Thoracic aorta (tissue), 2 donors: ENCODE data around the gene CHPF. TPM values are rescaled to one million over a fixed set of nuclear protein-coding genes. Genes with fewer than 3 reads are reported as not detected.

Source experiments
- ATAC-seq: fragments of 150-250 bp; one replicate; pipeline ENCODE4 v1.8.0; 2017; ENCODE audit warnings: low read depth; ENCODE audit not compliant: insufficient number of reproducible peaks, low FRiP score
- DNase-seq: peaks from one replicate; pipeline ENCODE4 v3.0.0-alpha.2; 2020; ENCODE audit warnings: low spot score
- H3K27ac ChIP-seq, 2 donors: fragments of 200-600 bp; sonication (generic); 1 replicate in 1 of 2; 2 replicates in 1 of 2; pipeline ENCODE4 v1.5.1; 2016; ENCODE audit warnings: mild to moderate bottlenecking in 2 of 2, moderate library complexity in 2 of 2
- H3K27me3 ChIP-seq: fragments of 200-600 bp; sonication (generic); replicated peaks from 2 replicates; pipeline ENCODE4 v1.6.0; 2016; ENCODE audit warnings: mild to moderate bottlenecking; ENCODE audit not compliant: insufficient read depth
- H3K36me3 ChIP-seq: fragments of 200-600 bp; sonication (generic); one replicate; pipeline ENCODE4 v1.5.1; 2016
- H3K4me1 ChIP-seq, 2 donors: fragments of 200-600 bp; sonication (generic); 1 replicate in 1 of 2; 2 replicates in 1 of 2; pipeline versions ENCODE4 v1.5.1 to v1.6.0; 2016; ENCODE audit warnings: low read depth in 2 of 2, mild to moderate bottlenecking in 1 of 2; ENCODE audit not compliant: control insufficient read depth in 1 of 2
- H3K4me3 ChIP-seq: fragments of 200-600 bp; sonication (generic); 2 replicates; pipeline ENCODE4 v1.5.1; 2016; ENCODE audit warnings: mild to moderate bottlenecking
- H3K9me3 ChIP-seq: fragments of 200-600 bp; sonication (generic); 2 replicates; pipeline ENCODE4 v1.5.1; 2016
- total RNA-seq, 2 donors: library from RNA; depleted of rRNA; stranded (reverse); fragments of >200 nt; gene quantifications; one replicate each; pipeline versions ENCODE4 v1.1.0 to v1.2.3, GENCODE V29; 2016
- TF ChIP-seq, protein P1 (sequence below): fragments of 200-600 bp; sonication (generic); IDR thresholded peaks from one replicate; pipeline ENCODE4 v1.5.1; 2019; ENCODE audit warnings: antibody characterized with exemption

CHPF gene
- total RNA-seq, 2 donors from 2014 or later = 184 to 269 TPM

DNA sequence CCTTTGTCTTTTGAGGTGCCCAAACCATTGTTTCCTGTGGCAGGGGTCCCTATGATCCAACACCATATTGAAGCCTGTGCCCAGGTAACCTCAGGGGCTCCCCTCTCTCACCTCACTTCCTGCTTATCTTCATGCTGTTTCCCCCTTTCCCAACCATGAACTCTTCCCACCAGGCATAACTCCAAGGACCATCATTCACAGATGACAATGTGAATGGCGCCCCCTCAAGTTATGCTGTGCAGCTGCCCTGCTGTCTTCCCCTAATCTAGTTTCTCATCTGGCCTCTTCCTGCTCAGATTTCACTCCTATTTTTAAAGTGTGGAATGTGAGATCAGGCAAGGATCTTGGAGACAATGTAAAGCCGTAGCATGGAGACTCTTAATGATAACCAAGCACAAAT lies 43.5 kb downstream of the CHPF start:
- DNase-seq (no peak), ATAC-seq (no peak)
- no peak overlapping the region for H3K27ac ChIP-seq
- H3K36me3 ChIP-seq = peaks cover 24% of the 10 kb centered on the region
- peaks cover 21 to 41% of the 10 kb centered on the region in 2 donors for H3K4me1 ChIP-seq
- no peaks in the 10 kb centered on the region for H3K27me3 ChIP-seq
- H3K9me3 ChIP-seq = no peaks in the 10 kb centered on the region
- TF ChIP-seq, protein P1, sequence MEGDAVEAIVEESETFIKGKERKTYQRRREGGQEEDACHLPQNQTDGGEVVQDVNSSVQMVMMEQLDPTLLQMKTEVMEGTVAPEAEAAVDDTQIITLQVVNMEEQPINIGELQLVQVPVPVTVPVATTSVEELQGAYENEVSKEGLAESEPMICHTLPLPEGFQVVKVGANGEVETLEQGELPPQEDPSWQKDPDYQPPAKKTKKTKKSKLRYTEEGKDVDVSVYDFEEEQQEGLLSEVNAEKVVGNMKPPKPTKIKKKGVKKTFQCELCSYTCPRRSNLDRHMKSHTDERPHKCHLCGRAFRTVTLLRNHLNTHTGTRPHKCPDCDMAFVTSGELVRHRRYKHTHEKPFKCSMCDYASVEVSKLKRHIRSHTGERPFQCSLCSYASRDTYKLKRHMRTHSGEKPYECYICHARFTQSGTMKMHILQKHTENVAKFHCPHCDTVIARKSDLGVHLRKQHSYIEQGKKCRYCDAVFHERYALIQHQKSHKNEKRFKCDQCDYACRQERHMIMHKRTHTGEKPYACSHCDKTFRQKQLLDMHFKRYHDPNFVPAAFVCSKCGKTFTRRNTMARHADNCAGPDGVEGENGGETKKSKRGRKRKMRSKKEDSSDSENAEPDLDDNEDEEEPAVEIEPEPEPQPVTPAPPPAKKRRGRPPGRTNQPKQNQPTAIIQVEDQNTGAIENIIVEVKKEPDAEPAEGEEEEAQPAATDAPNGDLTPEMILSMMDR = no peak
- no peak overlapping the region for H3K4me3 ChIP-seq

DNA sequence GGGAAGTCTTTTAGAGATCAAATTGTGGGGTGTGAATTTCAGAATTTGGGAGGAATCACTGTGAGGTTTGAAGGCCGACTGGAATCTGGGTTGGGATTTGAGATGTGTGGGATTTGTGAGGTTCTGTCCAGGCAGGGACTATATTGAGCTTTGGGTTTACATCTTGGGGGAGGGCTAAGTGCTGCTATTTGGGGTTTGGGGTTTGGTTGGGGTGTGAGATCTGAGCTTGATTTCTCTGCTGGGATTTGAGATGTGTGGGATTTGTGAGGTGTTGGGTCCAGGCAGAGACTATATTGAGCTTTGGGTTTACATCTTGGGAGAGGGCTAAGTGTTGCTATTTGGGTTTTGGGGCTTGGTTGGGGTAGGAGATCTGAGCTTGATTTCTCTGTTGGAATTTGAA lies 44.1 kb downstream of the CHPF start:
- ATAC-seq (no peak), DNase-seq (no peak)
- H3K27ac ChIP-seq = no peak overlapping the region
- H3K4me1 ChIP-seq = peaks cover 21 to 46% of the 10 kb centered on the region in 2 donors
- peaks cover 18% of the 10 kb centered on the region for H3K36me3 ChIP-seq
- TF ChIP-seq, protein P1 = no peak
- peak overlapping the region; percentile 84 for H3K4me3 ChIP-seq
- H3K9me3 ChIP-seq = no peaks in the 10 kb centered on the region
- no peaks in the 10 kb centered on the region for H3K27me3 ChIP-seq

- Histone ChIP-seq H3K27ac (peak overlapping the region; percentile 93 to 95), H3K36me3 (peaks cover 12% of the 10 kb centered on the region), H3K4me1 (peaks cover 21 to 50% of the 10 kb centered on the region in 2 donors), H3K4me3 (peak overlapping the region; percentile 84), H3K9me3 (no peaks in the 10 kb centered on the region), H3K27me3 (no peaks in the 10 kb centered on the region)
- TF ChIP-seq, protein P1 = no peak
- ATAC-seq = no peak
- DNase-seq = no peak
Measured at GRCh38 chr2:219499058-219499307, 44.6 kb downstream of the CHPF start.

GRCh38 chr2:219498280-219499057 lies 45.1 kb downstream of the CHPF start, which contains the start of gene GMPPA:
Gene GMPPA, plus strand, starts transcription at chr2:219498891. Its CDS starts 1,085 bp downstream, at chr2:219499976.
- Histone ChIP-seq H3K27ac (peak within 1 kb of the TSS; percentile 93 to 95), H3K9me3 (no peaks in the 10 kb centered on the region), H3K27me3 (no peaks in the 10 kb centered on the region), H3K36me3 (peaks cover 9% of the 10 kb centered on the region), H3K4me1 (peaks cover 21 to 50% of the 10 kb centered on the region in 2 donors), H3K4me3 (peak within 1 kb of the TSS; percentile 84)
- DNase-seq = peak; percentile 93
- TF ChIP-seq, protein P1 = no peak
- ATAC-seq = peak; percentile 86

DNA sequence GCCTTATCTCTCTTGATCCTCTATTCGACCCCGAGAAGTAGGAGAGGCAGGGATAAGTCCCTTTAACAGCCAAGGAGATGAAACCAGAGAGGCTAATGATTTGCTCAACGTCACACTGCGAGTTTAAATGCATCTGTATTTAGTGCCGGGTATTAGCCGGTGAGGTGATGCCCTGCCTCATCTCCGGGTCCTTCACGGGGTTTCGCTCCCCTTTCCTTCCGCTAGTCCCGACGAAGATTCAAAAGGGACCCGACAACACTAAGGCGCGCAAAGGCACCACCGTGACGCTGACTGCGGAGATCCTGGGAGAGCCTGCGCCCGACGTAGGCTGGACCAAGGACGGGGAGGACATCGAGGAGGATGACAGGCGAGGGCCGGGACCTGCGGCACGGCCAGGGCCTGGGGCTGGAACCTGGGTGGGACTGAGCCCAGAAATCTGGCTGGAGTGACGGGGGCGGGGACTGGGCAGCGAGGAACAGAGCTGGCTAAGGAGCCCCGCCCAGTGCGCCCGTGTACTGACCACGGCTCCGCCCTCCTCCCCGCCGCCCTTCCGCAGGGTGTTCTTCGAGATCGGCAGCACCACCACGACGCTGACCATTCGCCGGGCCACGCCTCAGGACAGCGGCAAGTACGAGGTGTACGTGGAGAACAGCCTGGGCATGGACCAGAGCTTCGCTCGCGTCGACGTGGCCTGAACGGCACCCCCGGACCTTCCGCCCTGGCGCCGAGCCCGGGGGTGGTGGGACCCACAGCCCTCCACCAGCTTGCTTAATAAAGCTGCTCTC lies 45.9 kb downstream of the CHPF start:
- Histone ChIP-seq H3K9me3 (no peaks in the 10 kb centered on the region), H3K4me1 (peaks cover 21 to 50% of the 10 kb centered on the region in 2 donors)
- peak; percentile 29 for ATAC-seq

More for the DNA sequence above, 45.9 kb downstream of the CHPF start:
- H3K27me3 ChIP-seq = no peaks in the 10 kb centered on the region
- peaks cover 7% of the 10 kb centered on the region for H3K36me3 ChIP-seq
- peak overlapping the region; percentile 84 for H3K4me3 ChIP-seq
- H3K27ac ChIP-seq = peak overlapping the region; percentile 93 to 95
- TF ChIP-seq, protein P1 = no peak
- DNase-seq = peak; percentile 83
